Activated effector memory CD4-positive, alpha-beta T cell treated with Interleukin-2 at 50 U/mL for 16 hours (primary cell): ENCODE results near the gene KIF3A.
"Not testable (repeated sequence)": the region's sequence is repeated elsewhere in the genome, so short reads cannot be mapped to it uniquely, and the experiment has no call there.

ENCODE experiments used
- DNase-seq: peaks from one replicate; pipeline ENCODE4 v3.0.0-alpha.2; 2020

Gene KIF3A

GRCh38 chr5:132714456-132715307 is 22.7 kb downstream of the KIF3A start:
- DNase-seq: no peak

GRCh38 chr5:132708645-132709044 is 28.7 kb downstream of the KIF3A start:
- DNase-seq: no peak

GRCh38 chr5:132704875-132705274 is 32.5 kb downstream of the KIF3A start:
- DNase-seq: no peak

- no peak for DNase-seq
Observed at GRCh38 chr5:132695956-132696355, 41.4 kb downstream of the KIF3A start.

GRCh38 chr5:132692632-132692967 is 44.7 kb downstream of the KIF3A start:
- no peak for DNase-seq

- not testable (repeated sequence) for DNase-seq
Observed at GRCh38 chr5:132691755-132692631, 45.4 kb downstream of the KIF3A start.

GRCh38 chr5:132690156-132690555 is 47.2 kb downstream of the KIF3A start:
- no peak for DNase-seq

- DNase-seq: no peak
Observed at GRCh38 chr5:132689513-132689912, 47.8 kb downstream of the KIF3A start.

GRCh38 chr5:132688536-132689339 is 48.6 kb downstream of the KIF3A start:
- DNase-seq: no peak

- peak; percentile 44 for DNase-seq
Observed at GRCh38 chr5:132687995-132688394, 49.4 kb downstream of the KIF3A start.

GRCh38 chr5:132686193-132686592 is 51.2 kb downstream of the KIF3A start:
- DNase-seq: no peak

GRCh38 chr5:132684922-132685720 is 52.2 kb downstream of the KIF3A start:
- DNase-seq: no peak

- DNase-seq: no peak
Observed at GRCh38 chr5:132684491-132684890, 52.9 kb downstream of the KIF3A start.

GRCh38 chr5:132681983-132682382 is 55.4 kb downstream of the KIF3A start:
- no peak for DNase-seq

GRCh38 chr5:132681476-132681831 is 55.9 kb downstream of the KIF3A start:
- DNase-seq: no peak

GRCh38 chr5:132680780-132681475 is 56.4 kb downstream of the KIF3A start:
- no peak for DNase-seq

GRCh38 chr5:132679717-132680380 is 57.5 kb downstream of the KIF3A start:
- no peak for DNase-seq

- DNase-seq: no peak
Observed at GRCh38 chr5:132679166-132679565, 58.2 kb downstream of the KIF3A start.

- no peak for DNase-seq
Observed at GRCh38 chr5:132678735-132679134, 58.6 kb downstream of the KIF3A start.

- no peak for DNase-seq
Observed at GRCh38 chr5:132677682-132678400, 59.5 kb downstream of the KIF3A start.
